H1 (cell line): ENCODE data around the gene CCDC63. TPM values are rescaled to one million over a fixed set of nuclear protein-coding genes. Genes with fewer than 3 reads are reported as not detected.
A peak's percentile ranks its signal among the peaks of the same experiment; 100 is the strongest.

Experiments
- CTCF ChIA-PET: fragments of 300-600 bp; sonication (Branson Sonifier 250); formaldehyde crosslinking; loops from one replicate; lab custom pipeline; 2021; ENCODE audit not compliant: partially characterized antibody; lab: Charles Lee
- POLR2A ChIA-PET: fragments of 300-600 bp; sonication (Branson Sonifier 250); formaldehyde crosslinking; loops from one replicate; lab custom pipeline; 2021; ENCODE audit warnings: inconsistent platforms; ENCODE audit not compliant: partially characterized antibody; lab: Charles Lee
- DNase-seq, 2 experiments: peaks; one replicate each; pipeline versions ENCODE4 v3.0.0 to v3.0.0-alpha.2; 2010 to 2022; ENCODE audit warnings: low spot score in 2 of 2, low read depth in 1 of 2, mixed read lengths in 1 of 2
- FAIRE-seq: peaks from 2 replicates; lab custom pipeline; 2011; peaks lifted over from hg19 to GRCh38; lab: Jason Lieb, UNC
- H2AFZ ChIP-seq: 2 replicates; pipeline ENCODE4 v1.8.1; 2012; ENCODE audit warnings: low read length, inconsistent platforms
- H2AK5ac ChIP-seq: 2 replicates; pipeline ENCODE4 v1.6.1; 2013; ENCODE audit warnings: low read depth, low read length
- H2BK120ac ChIP-seq: replicated peaks from 2 replicates; pipeline ENCODE3; 2013; ENCODE audit warnings: low read depth, low read length, inconsistent platforms
- H2BK12ac ChIP-seq: 2 replicates; pipeline ENCODE4 v1.6.1; 2013; ENCODE audit warnings: low read depth, low read length
- H2BK15ac ChIP-seq: 2 replicates; pipeline ENCODE4 v1.6.1; 2013; ENCODE audit warnings: low read length
- H2BK20ac ChIP-seq: 2 replicates; pipeline ENCODE4 v1.6.1; 2013; ENCODE audit warnings: low read length
- H2BK5ac ChIP-seq: 2 replicates; pipeline ENCODE4 v1.6.1; 2013; ENCODE audit warnings: low read depth, low read length
- H3K14ac ChIP-seq: 2 replicates; pipeline ENCODE4 v1.6.1; 2013; ENCODE audit warnings: inconsistent platforms; ENCODE audit not compliant: insufficient read length
- H3K18ac ChIP-seq: 2 replicates; pipeline ENCODE4 v1.6.1; 2013; ENCODE audit warnings: low read length; ENCODE audit errors: extremely low read depth
- H3K23ac ChIP-seq: 2 replicates; pipeline ENCODE4 v1.6.1; 2013; ENCODE audit warnings: inconsistent platforms; ENCODE audit not compliant: insufficient read length
- H3K23me2 ChIP-seq: 2 replicates; pipeline ENCODE4 v1.6.1; 2013; ENCODE audit warnings: low read depth, low read length
- H3K27ac ChIP-seq: 2 replicates; pipeline ENCODE4 v1.6.1; 2011; ENCODE audit warnings: low read depth, low read length, inconsistent platforms
- H3K27me3 ChIP-seq, 4 experiments: replicated peaks in 1 of 4; 1 replicate in 1 of 4; 2 replicates in 3 of 4; pipeline versions ENCODE4 v1.6.1 to v1.8.1; 2011 to 2013; ENCODE audit warnings: low read length in 3 of 4, mild to moderate bottlenecking in 3 of 4, inconsistent platforms in 2 of 4, mixed read lengths in 2 of 4, moderate library complexity in 1 of 4; ENCODE audit not compliant: control insufficient read depth in 3 of 4, insufficient read depth in 3 of 4; ENCODE audit errors: extremely low read depth in 1 of 4
- H3K36me3 ChIP-seq, 4 experiments: 2 replicates each; pipeline versions ENCODE4 v1.6.1 to v1.8.1; 2011 to 2013; ENCODE audit warnings: mild to moderate bottlenecking in 4 of 4, low read length in 3 of 4, moderate library complexity in 2 of 4, control low read depth in 1 of 4, inconsistent platforms in 1 of 4; ENCODE audit not compliant: insufficient read depth in 4 of 4, control insufficient read depth in 2 of 4
- H3K4ac ChIP-seq: replicated peaks from 2 replicates; pipeline ENCODE3; 2013; ENCODE audit warnings: low read length, low read depth, mixed read lengths, inconsistent platforms; ENCODE audit not compliant: insufficient read length
- H3K4me1 ChIP-seq, 4 experiments: replicated peaks in 1 of 4; 1 replicate in 1 of 4; 2 replicates in 3 of 4; pipeline versions ENCODE4 v1.6.1 to v1.8.1; 2011 to 2013; ENCODE audit warnings: low read length in 3 of 4, inconsistent platforms in 2 of 4, mixed read lengths in 1 of 4; ENCODE audit not compliant: insufficient read depth in 4 of 4, control insufficient read depth in 3 of 4
- H3K4me2 ChIP-seq, 2 experiments: 2 replicates each; pipeline versions ENCODE4 v1.6.1 to v1.8.1; 2011 to 2013; ENCODE audit warnings: low read depth in 2 of 2, low read length in 2 of 2, control low read depth in 1 of 2, inconsistent platforms in 1 of 2, mild to moderate bottlenecking in 1 of 2; ENCODE audit not compliant: insufficient read depth in 1 of 2
- H3K4me3 ChIP-seq, 4 experiments: fragments of 200-600, 300-600 bp in 1 of 4; sonication (generic), shearing (Covaris generic), sonication (Bioruptor Twin) in 1 of 4; 2 replicates each; pipeline versions ENCODE4 v1.5.1 to v1.8.1; 2011 to 2016; ENCODE audit warnings: low read length in 4 of 4, low read depth in 3 of 4, control low read depth in 2 of 4, inconsistent platforms in 2 of 4, mild to moderate bottlenecking in 2 of 4, mixed read lengths in 1 of 4, moderate library complexity in 1 of 4; ENCODE audit not compliant: insufficient read depth in 2 of 4; ENCODE audit errors: extremely low read depth in 1 of 4
- H3K56ac ChIP-seq: replicated peaks from 2 replicates; pipeline ENCODE3; 2013; ENCODE audit warnings: low read depth, mild to moderate bottlenecking, mixed read lengths, low read length, inconsistent platforms; ENCODE audit not compliant: insufficient read length
- H3K79me1 ChIP-seq: 2 replicates; pipeline ENCODE4 v1.6.1; 2013; ENCODE audit warnings: low read depth, low read length, control low read depth
- H3K79me2 ChIP-seq, 2 experiments: 2 replicates each; pipeline versions ENCODE4 v1.6.1 to v1.8.1; 2012 to 2013; ENCODE audit warnings: low read length in 2 of 2, mild to moderate bottlenecking in 2 of 2, inconsistent platforms in 1 of 2; ENCODE audit not compliant: insufficient read depth in 2 of 2, control insufficient read depth in 1 of 2
- H3K9ac ChIP-seq, 4 experiments: replicated peaks in 1 of 4; 1 replicate in 1 of 4; 2 replicates in 3 of 4; pipeline versions ENCODE4 v1.6.1 to v1.8.1; 2011 to 2013; ENCODE audit warnings: low read depth in 3 of 4, low read length in 3 of 4, control low read depth in 2 of 4, mild to moderate bottlenecking in 2 of 4, moderate library complexity in 2 of 4, inconsistent platforms in 1 of 4; ENCODE audit errors: extremely low read depth in 1 of 4
- H3K9me3 ChIP-seq, 2 experiments: 2 replicates each; pipeline versions ENCODE4 v1.6.1 to v1.8.1; 2012 to 2013; ENCODE audit warnings: mild to moderate bottlenecking in 2 of 2, moderate library complexity in 2 of 2, control low read depth in 1 of 2, inconsistent platforms in 1 of 2, low read depth in 1 of 2, low read length in 1 of 2, mixed read lengths in 1 of 2; ENCODE audit not compliant: insufficient read depth in 2 of 2
- H4K20me1 ChIP-seq, 2 experiments: replicated peaks in 1 of 2; 2 replicates each; pipeline versions ENCODE3 to v1.8.1; 2011 to 2013; ENCODE audit warnings: inconsistent platforms in 2 of 2, low read length in 2 of 2, mild to moderate bottlenecking in 1 of 2; ENCODE audit not compliant: insufficient read depth in 2 of 2, control insufficient read depth in 1 of 2
- H4K5ac ChIP-seq: 2 replicates; pipeline ENCODE4 v1.6.1; 2013; ENCODE audit warnings: low read length, low read depth, mixed read lengths, inconsistent platforms; ENCODE audit not compliant: insufficient read length
- H4K8ac ChIP-seq: 2 replicates; pipeline ENCODE4 v1.8.0; 2013; ENCODE audit warnings: mild to moderate bottlenecking, moderate library complexity, low read length, inconsistent platforms; ENCODE audit not compliant: insufficient read depth; ENCODE audit errors: extremely low read depth
- H4K91ac ChIP-seq: replicated peaks from 2 replicates; pipeline ENCODE3; 2013; ENCODE audit warnings: low read length, mixed read lengths, inconsistent platforms; ENCODE audit not compliant: insufficient read length
- E2F6 ChIP-seq: IDR thresholded peaks from 2 replicates; pipeline ENCODE4 v1.6.1; 2012; ENCODE audit warnings: inconsistent platforms
- SRF ChIP-seq: IDR thresholded peaks from 2 replicates; pipeline ENCODE4 v1.6.1; 2011; ENCODE audit warnings: mild to moderate bottlenecking, low read depth, low read length, moderate library complexity
- WGBS, 2 experiments: shearing (Covaris generic) in 1 of 2; methylation state at CpG; one replicate each; pipeline versions ENCODE4 v1.1.6 to v1.1.7; 2013 to 2015; ENCODE audit warnings: low lambda C conversion rate in 2 of 2, mixed read lengths in 2 of 2, inconsistent platforms in 1 of 2, low coverage in 1 of 2, missing lambda C conversion rate in 1 of 2; ENCODE audit not compliant: insufficient replicate concordance in 2 of 2, insufficient coverage in 1 of 2, insufficient read length in 1 of 2; ENCODE audit errors: extremely low coverage in 1 of 2, missing lambda C conversion rate in 1 of 2; 5-methylcytosine and 5-hydroxymethylcytosine counted together
- polyA plus RNA-seq, 7 experiments: library from polyadenylated mRNA; depleted of rRNA in 3 of 7; stranded (reverse) in 5 of 7; unstranded in 2 of 7; fragments of >200 nt in 5 of 7; fragments of 200-250 nt in 2 of 7; gene quantifications; 1 replicate in 5 of 7; 2 replicates in 1 of 7; 4 replicates in 1 of 7; pipeline versions ENCODE4 v1.2.1 to v1.2.3, GENCODE V29; 2011 to 2013; ENCODE audit warnings: missing spikeins in 2 of 7, mixed read lengths in 2 of 7
- total RNA-seq: library from RNA; stranded (reverse); fragmentation: NEBNext Ultra II Directional; extraction: Animal tissue kit (Norgen Biotek cat#: 25700); gene quantifications from 2 replicates; pipeline ENCODE4 v1.2.1, GENCODE V29; 2021

The CCDC63 gene
- total and polyA plus RNA-seq, 2 of the 8 experiments (the other 6 are each of a cell fraction or from before 2014, with no cell fraction given): 0.42 to 0.93 TPM

- Histone ChIP-seq H4K5ac (no peak overlapping the region), H3K23me2 (no peaks in the 10 kb centered on the region), H4K20me1 (no peaks in the 10 kb centered on the region), H3K4ac (no peak overlapping the region), H2BK12ac (0 out of 2 replicates have a peak overlapping the region, but pooled peaks have one; percentile 9), H3K4me3 (no peak overlapping the region), H3K9ac (no peak overlapping the region), H3K36me3 (no peaks in the 10 kb centered on the region), H3K9me3 (no peaks in the 10 kb centered on the region), H3K4me1 (peaks cover 0 to 6% (median 0%) of the 10 kb centered on the region in 4 experiments; a peak in 2 of 7 replicates), H2BK5ac (peak overlapping the region; percentile 2; the same call in 1 of the 2 replicates), H3K14ac (no peak overlapping the region), H3K18ac (no peak overlapping the region), H3K79me1 (no peaks in the 10 kb centered on the region), H2AK5ac (peak overlapping the region; percentile 65; the same call in 1 of the 2 replicates), H4K8ac (no peak overlapping the region), H3K27me3 (peaks cover 0 to 2% (median 0%) of the 10 kb centered on the region in 4 experiments; a peak in 1 of 7 replicates), H2BK120ac (no peak overlapping the region), H3K79me2 (no peaks in the 10 kb centered on the region), H3K56ac (no peak overlapping the region), H3K23ac (no peak overlapping the region), H3K27ac (no peak overlapping the region), H4K91ac (peak overlapping the region; percentile 61), H2BK20ac (no peak overlapping the region), H3K4me2 (no peak overlapping the region), H2BK15ac (no peak overlapping the region), H2AFZ (no peak overlapping the region)
- no peak for DNase-seq
- POLR2A ChIA-PET: no interaction called here
- CTCF ChIA-PET: interaction anchor here (1.0 to 2.1 kb wide), 3 partner anchors 17 to 99 kb away, joined by 3 to 5 read pairs (median 3); no protein-coding TSS in a partner anchor
- no peak for FAIRE-seq
- WGBS, 2 experiments: 83% methylated on average over 8 of the region's 8 CpGs; no CpG with 5 or more reads in 1 of the 2 experiments
- no peak for TF ChIP-seq SRF
- TF ChIP-seq E2F6: peak; percentile 43; the same call in 1 of the 2 replicates
These were observed 60.8 kb downstream of the CCDC63 start for GRCh38 chr12:110907583-110907982.
